ENCODE data around the gene LEO1. TPM values are rescaled to one million over a fixed set of nuclear protein-coding genes. Genes with fewer than 3 reads are reported as not detected.

Gene LEO1
- total and polyA plus RNA-seq, 8 donors = 0.58 to 16.3 (median 11.2) TPM

GRCh38 chr15:51973220-51973619 lies 1.6 kb upstream of the LEO1 start:
- no peaks in the 10 kb centered on the region for H3K27me3 ChIP-seq
- H3K4me1 ChIP-seq = peaks cover 14 to 20% (median 17%) of the 10 kb centered on the region in 4 donors
- no peak for TF ChIP-seq POLR2AphosphoS5 (IDR thresholded peaks at IDR 0.05)
- TF ChIP-seq CTCF (IDR thresholded peaks at IDR 0.05) = no peak
- TF ChIP-seq POLR2A (IDR thresholded peaks at IDR 0.05) = no peak
- TF ChIP-seq EP300 (IDR thresholded peaks at IDR 0.05) = no peak
- peaks cover 0 to 2% (median under 1%) of the 10 kb centered on the region in 4 donors for H3K9me3 ChIP-seq
- H3K36me3 ChIP-seq = no peaks in the 10 kb centered on the region
- 65 to 91% (median 79%) methylated on average over 5 of the region's 5 CpGs for WGBS, 5 donors
- DNase-seq = no peak
- H3K4me3 ChIP-seq = no peak overlapping the region
- intact Hi-C loops (cut with DNase I; ENCODE audit: low total_unique reads) = loop anchor here (10.0 kb wide), 1 partner anchor 112 kb away; no protein-coding TSS in a partner anchor
- no peak overlapping the region for H3K27ac ChIP-seq

GRCh38 chr15:51971032-51971374 lies 575 bp downstream of the LEO1 start:
- Histone ChIP-seq H3K4me1 (peaks cover 14 to 20% (median 17%) of the 10 kb centered on the region in 4 donors), H3K27me3 (no peaks in the 10 kb centered on the region), H3K36me3 (peaks cover 0 to 13% (median under 1%) of the 10 kb centered on the region in 4 donors), H3K4me3 (peak overlapping the region; percentile 64 to 96 (median 87)), H3K9me3 (peaks cover 0 to 17% (median 10%) of the 10 kb centered on the region in 4 donors), H3K27ac (peak overlapping the region; percentile 82 to 94 (median 88))
- no peak for TF ChIP-seq CTCF (IDR thresholded peaks at IDR 0.05)
- TF ChIP-seq POLR2A (IDR thresholded peaks at IDR 0.05) = no peak
- TF ChIP-seq EP300 (IDR thresholded peaks at IDR 0.05) = no peak
- no peak for TF ChIP-seq POLR2AphosphoS5 (IDR thresholded peaks at IDR 0.05)
- intact Hi-C loops (cut with DNase I; ENCODE audit: low total_unique reads) = loop anchor here (10.0 kb wide), 1 partner anchor 114 kb away; no protein-coding TSS in a partner anchor
- no peak for DNase-seq
- 0 to 1% (median 0%) methylated on average over 7 of the region's 7 CpGs for WGBS, 5 donors

- H3K4me1 ChIP-seq = peaks cover 14 to 20% (median 17%) of the 10 kb centered on the region in 4 donors
- intact Hi-C loops (cut with DNase I; ENCODE audit: low total_unique reads) = loop anchor here (10.0 kb wide), 1 partner anchor 115 kb away; no protein-coding TSS in a partner anchor
- DNase-seq = peak in 1 of 2 donors; percentile 24
- TF ChIP-seq POLR2A (IDR thresholded peaks at IDR 0.05) = no peak
- no peak for TF ChIP-seq EP300 (IDR thresholded peaks at IDR 0.05)
- TF ChIP-seq CTCF (IDR thresholded peaks at IDR 0.05) = no peak
- TF ChIP-seq POLR2AphosphoS5 (IDR thresholded peaks at IDR 0.05) = no peak
- H3K36me3 ChIP-seq = peaks cover 4 to 20% (median 6%) of the 10 kb centered on the region in 4 donors
- peaks cover 0 to 17% (median 10%) of the 10 kb centered on the region in 4 donors for H3K9me3 ChIP-seq
- H3K27ac ChIP-seq = no peak overlapping the region
- 27 to 45% (median 31%) methylated on average over 4 of the region's 4 CpGs for WGBS, 5 donors
- H3K4me3 ChIP-seq = peak overlapping the region in 3 of 4 donors; percentile 64 to 96 (median 92)
- no peaks in the 10 kb centered on the region for H3K27me3 ChIP-seq
Observed at GRCh38 chr15:51970132-51970817, 1.3 kb downstream of the LEO1 start.

GRCh38 chr15:51969728-51970127 lies 1.9 kb downstream of the LEO1 start:
- TF ChIP-seq POLR2A (IDR thresholded peaks at IDR 0.05) = no peak
- TF ChIP-seq CTCF (IDR thresholded peaks at IDR 0.05) = no peak
- TF ChIP-seq POLR2AphosphoS5 (IDR thresholded peaks at IDR 0.05) = no peak
- no peak for TF ChIP-seq EP300 (IDR thresholded peaks at IDR 0.05)
- Histone ChIP-seq H3K9me3 (peaks cover 0 to 17% (median 10%) of the 10 kb centered on the region in 4 donors), H3K36me3 (peaks cover 5 to 26% (median 11%) of the 10 kb centered on the region in 4 donors), H3K27ac (no peak overlapping the region), H3K4me3 (no peak overlapping the region), H3K27me3 (no peaks in the 10 kb centered on the region), H3K4me1 (peaks cover 14 to 20% (median 17%) of the 10 kb centered on the region in 4 donors)
- intact Hi-C loops (cut with DNase I; ENCODE audit: low total_unique reads) = loop anchor here (10.0 kb wide), 1 partner anchor 115 kb away; no protein-coding TSS in a partner anchor
- DNase-seq = no peak
- 86 to 94% (median 88%) methylated on average over 4 of the region's 4 CpGs for WGBS, 5 donors

Measured in stomach (tissue), 9 donors.